ENCODE measurements around the gene UNC5A.

DNA sequence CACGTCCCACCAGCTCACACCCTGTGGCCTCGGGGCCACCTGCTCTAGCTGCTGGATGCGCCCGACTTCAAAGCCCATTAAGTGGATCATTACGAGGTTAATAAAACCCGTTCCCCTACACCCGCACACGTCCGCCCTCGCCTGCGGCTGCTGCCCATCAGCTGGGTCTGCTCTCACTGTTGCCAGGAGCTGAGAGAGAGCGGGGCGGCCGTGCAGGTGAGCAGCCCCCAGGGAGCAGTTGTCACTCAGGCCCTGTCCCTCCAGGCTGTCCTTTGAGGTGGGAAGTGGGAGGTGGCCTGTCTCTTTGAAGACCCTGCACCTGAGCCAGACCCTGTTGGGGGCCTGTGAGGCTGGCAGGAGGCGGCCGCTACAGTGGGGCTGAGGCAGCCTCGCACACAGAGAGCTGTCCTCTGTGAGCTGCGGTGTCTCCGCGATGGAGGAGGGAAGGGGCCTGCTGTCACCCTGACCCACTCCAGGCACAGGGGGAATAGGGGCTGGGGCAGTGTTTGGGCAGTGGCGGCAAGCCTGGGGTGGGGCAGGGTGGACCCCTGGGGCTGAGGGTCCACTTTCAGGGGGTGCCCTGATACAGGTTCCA lies 12.8 kb upstream of the UNC5A start:
- TF ChIP-seq POLR2A (IDR thresholded peaks at IDR 0.05), result no peak
- TF ChIP-seq EP300 (IDR thresholded peaks at IDR 0.05), result no peak
- TF ChIP-seq, protein P1, sequence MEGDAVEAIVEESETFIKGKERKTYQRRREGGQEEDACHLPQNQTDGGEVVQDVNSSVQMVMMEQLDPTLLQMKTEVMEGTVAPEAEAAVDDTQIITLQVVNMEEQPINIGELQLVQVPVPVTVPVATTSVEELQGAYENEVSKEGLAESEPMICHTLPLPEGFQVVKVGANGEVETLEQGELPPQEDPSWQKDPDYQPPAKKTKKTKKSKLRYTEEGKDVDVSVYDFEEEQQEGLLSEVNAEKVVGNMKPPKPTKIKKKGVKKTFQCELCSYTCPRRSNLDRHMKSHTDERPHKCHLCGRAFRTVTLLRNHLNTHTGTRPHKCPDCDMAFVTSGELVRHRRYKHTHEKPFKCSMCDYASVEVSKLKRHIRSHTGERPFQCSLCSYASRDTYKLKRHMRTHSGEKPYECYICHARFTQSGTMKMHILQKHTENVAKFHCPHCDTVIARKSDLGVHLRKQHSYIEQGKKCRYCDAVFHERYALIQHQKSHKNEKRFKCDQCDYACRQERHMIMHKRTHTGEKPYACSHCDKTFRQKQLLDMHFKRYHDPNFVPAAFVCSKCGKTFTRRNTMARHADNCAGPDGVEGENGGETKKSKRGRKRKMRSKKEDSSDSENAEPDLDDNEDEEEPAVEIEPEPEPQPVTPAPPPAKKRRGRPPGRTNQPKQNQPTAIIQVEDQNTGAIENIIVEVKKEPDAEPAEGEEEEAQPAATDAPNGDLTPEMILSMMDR (IDR thresholded peaks at IDR 0.05), result no peak
